Measurements from ENCODE around the gene FANK1.

FANK1 gene

DNA sequence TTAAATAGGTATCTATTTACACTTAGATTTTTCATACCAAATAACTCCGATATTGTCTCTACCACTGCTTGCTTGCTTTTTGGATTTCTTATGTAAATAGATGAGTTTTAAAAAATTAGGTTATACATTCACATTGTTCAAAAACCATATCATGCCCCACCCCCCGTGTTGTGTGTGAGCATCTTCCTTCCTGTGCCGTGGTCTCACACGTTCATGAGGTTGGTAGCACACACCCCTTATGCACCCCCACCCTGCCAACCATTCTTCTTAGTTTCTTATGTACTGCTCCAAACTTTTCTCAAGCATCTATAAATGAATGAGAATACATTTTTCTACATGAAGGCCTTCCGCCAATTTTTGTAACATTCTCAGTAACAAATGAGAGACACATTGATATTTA lies 115.6 kb downstream of the FANK1 start:
- ChIA-PET POLR2A (no interaction called here), CTCF (no interaction called here)
- no peak for DNase-seq (ENCODE audit: extremely low spot score)
- TF ChIP-seq, protein P1, sequence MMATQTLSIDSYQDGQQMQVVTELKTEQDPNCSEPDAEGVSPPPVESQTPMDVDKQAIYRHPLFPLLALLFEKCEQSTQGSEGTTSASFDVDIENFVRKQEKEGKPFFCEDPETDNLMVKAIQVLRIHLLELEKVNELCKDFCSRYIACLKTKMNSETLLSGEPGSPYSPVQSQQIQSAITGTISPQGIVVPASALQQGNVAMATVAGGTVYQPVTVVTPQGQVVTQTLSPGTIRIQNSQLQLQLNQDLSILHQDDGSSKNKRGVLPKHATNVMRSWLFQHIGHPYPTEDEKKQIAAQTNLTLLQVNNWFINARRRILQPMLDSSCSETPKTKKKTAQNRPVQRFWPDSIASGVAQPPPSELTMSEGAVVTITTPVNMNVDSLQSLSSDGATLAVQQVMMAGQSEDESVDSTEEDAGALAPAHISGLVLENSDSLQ (IDR thresholded peaks at IDR 0.05) = no peak
- TF ChIP-seq HDGF (IDR thresholded peaks at IDR 0.05; ENCODE audit: borderline replicate concordance) (no peak), ELF4 (IDR thresholded peaks at IDR 0.05) (no peak)

DNA sequence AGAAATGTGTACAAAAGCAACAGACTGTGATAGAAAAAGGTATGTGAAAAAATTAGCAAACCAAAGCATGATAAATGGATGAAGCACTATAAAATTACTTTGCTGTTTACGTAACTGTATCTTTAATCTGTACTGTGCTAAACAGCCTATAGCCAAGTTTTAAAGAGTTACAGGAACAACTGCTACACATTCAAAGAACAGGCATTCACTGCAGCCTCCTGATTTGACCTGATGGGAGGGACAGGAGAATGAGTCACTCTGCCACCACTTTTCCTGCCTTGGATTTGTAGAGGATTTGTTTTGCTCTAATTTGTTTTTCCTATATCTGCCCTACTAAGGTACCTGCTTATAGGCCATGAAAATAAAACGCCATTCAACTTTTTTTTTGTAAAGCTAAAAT lies 116.1 kb downstream of the FANK1 start:
- TF ChIP-seq ZNF384 (IDR thresholded peaks at IDR 0.05) (no peak), NFRKB (IDR thresholded peaks at IDR 0.05) (no peak), CTBP1 (IDR thresholded peaks at IDR 0.05; ENCODE audit: borderline replicate concordance) (no peak), FOXA1 (IDR thresholded peaks at IDR 0.05) (no peak), L3MBTL2 (conservative IDR thresholded peaks at IDR 0.05) (no peak), HDGF (IDR thresholded peaks at IDR 0.05; ENCODE audit: borderline replicate concordance) (no peak), BHLHE40 (IDR thresholded peaks at IDR 0.05; ENCODE audit: borderline replicate concordance) (no peak), LEF1 (IDR thresholded peaks at IDR 0.05; ENCODE audit: borderline replicate concordance) (no peak), TARDBP (IDR thresholded peaks at IDR 0.05) (no peak), SP1 (IDR thresholded peaks at IDR 0.05) (no peak), FOXM1 (IDR thresholded peaks at IDR 0.05; ENCODE audit: borderline replicate concordance) (no peak), ARNT (IDR thresholded peaks at IDR 0.05) (no peak), SUZ12 (IDR thresholded peaks at IDR 0.05) (no peak), ELF4 (IDR thresholded peaks at IDR 0.05) (no peak), FOXK2 (IDR thresholded peaks at IDR 0.05) (no peak)
- TF ChIP-seq, protein P1 (IDR thresholded peaks at IDR 0.05) = no peak
- no peak for DNase-seq (ENCODE audit: extremely low spot score)
- CTCF ChIA-PET = no interaction called here
- POLR2A ChIA-PET = no interaction called here

DNA sequence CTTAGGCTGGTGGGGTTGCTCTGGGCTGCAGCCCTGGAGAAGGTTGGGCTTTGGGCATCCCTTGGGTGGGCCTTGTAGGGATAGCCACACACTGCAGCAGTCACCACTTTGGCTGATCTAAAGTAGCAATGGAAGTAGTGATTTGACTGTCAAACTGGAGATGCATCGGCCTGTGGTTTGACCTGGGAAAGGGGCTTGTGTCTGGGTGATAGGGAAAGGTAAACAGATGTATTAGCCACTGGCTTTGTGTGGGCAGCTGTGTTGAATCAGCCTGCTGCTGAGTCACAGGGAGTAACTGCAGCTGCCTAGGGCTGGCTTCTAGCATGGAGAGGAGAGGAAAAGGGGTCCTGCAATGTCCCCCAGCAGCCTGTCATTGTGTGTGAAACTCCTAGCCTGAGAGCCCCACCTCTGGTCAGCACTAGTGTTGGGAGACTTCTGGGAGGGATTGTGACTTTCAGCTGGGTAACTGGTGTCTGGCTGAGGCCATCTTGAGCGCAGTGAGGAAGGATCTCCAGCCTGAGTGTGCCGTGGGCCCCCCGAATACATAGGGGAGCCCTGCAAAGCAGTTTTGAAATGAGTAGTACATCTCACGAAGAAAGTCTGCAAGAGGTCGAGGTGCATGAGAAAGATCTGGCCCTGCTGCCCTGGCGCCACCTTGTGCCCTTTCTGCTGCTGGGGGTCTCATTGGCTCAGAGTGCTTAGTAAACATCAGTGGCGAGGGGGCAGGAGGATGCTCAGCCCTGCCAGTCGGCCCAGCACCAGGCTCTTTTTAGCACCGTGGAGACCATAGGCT lies 117.3 kb downstream of the FANK1 start:
- no peak for DNase-seq (ENCODE audit: extremely low spot score)
- POLR2A ChIA-PET = no interaction called here
- TF ChIP-seq HDGF (IDR thresholded peaks at IDR 0.05; ENCODE audit: borderline replicate concordance) = no peak
- no peak for TF ChIP-seq FOXA1 (IDR thresholded peaks at IDR 0.05)
- TF ChIP-seq NFRKB (IDR thresholded peaks at IDR 0.05) = no peak
- TF ChIP-seq ELF4 (IDR thresholded peaks at IDR 0.05) = no peak
- CTCF ChIA-PET = no interaction called here

DNA sequence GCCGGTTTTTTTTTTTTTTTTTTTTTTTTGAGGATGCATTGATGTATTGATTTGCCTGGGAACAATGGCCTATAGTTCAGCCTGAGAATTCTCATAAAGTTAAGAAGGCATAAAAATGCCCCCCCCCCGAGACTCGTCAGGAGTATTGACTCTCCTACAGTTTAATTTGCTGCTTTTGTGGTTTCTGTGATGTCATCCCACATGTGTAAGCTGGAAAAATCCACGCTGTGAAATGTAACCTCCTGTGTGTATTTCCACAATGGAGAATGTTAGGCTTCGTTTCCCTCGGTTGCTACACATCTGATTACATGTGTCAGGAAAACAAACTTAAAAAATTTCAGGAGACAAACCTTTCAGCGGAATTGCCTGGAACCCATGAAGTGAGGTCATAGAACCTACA lies 117.9 kb downstream of the FANK1 start:
- ChIA-PET CTCF (interaction anchor here (0.7 kb wide), 1 partner anchor 89 kb away, joined by 3 read pairs; no protein-coding TSS in a partner anchor), POLR2A (no interaction called here)
- TF ChIP-seq SUZ12 (IDR thresholded peaks at IDR 0.05) (no peak), ELF4 (IDR thresholded peaks at IDR 0.05) (no peak), ZNF384 (IDR thresholded peaks at IDR 0.05) (no peak), TARDBP (IDR thresholded peaks at IDR 0.05) (no peak), LEF1 (IDR thresholded peaks at IDR 0.05; ENCODE audit: borderline replicate concordance) (no peak), CTBP1 (IDR thresholded peaks at IDR 0.05; ENCODE audit: borderline replicate concordance) (no peak), HDGF (IDR thresholded peaks at IDR 0.05; ENCODE audit: borderline replicate concordance) (no peak), FOXK2 (IDR thresholded peaks at IDR 0.05) (no peak), L3MBTL2 (conservative IDR thresholded peaks at IDR 0.05) (no peak), FOXM1 (IDR thresholded peaks at IDR 0.05; ENCODE audit: borderline replicate concordance) (no peak), FOXA1 (IDR thresholded peaks at IDR 0.05) (no peak), SP1 (IDR thresholded peaks at IDR 0.05) (no peak), BHLHE40 (IDR thresholded peaks at IDR 0.05; ENCODE audit: borderline replicate concordance) (no peak), ARNT (IDR thresholded peaks at IDR 0.05) (no peak), NFRKB (IDR thresholded peaks at IDR 0.05) (no peak)
- TF ChIP-seq, protein P1 (IDR thresholded peaks at IDR 0.05) = no peak
- DNase-seq (ENCODE audit: extremely low spot score) = no peak

DNA sequence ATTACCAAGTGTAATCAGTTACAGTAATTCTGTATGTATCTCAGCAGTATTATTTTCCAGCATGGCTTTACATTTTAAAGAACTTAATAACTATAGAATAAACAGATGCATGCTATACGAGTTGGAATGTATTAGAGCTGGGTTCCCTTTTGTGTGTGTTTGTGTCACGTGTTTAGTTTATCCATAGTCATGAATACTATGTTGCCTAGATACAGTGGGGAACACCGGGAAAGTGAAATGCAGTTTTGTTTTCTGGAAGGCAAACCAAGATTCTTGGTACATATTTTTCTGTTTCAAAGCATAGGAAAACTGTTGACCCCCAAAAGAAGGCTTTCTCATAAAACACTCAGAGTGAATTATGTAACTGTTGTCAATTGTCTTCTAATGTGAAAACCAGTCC lies 119.0 kb downstream of the FANK1 start:
- ChIA-PET CTCF (no interaction called here), POLR2A (no interaction called here)
- no peak for DNase-seq (ENCODE audit: extremely low spot score)
- TF ChIP-seq SUZ12 (IDR thresholded peaks at IDR 0.05) = no peak
- TF ChIP-seq FOXA1 (IDR thresholded peaks at IDR 0.05) = no peak
- no peak for TF ChIP-seq L3MBTL2 (conservative IDR thresholded peaks at IDR 0.05)
- no peak for TF ChIP-seq ARNT (IDR thresholded peaks at IDR 0.05)
- TF ChIP-seq, protein P1 (IDR thresholded peaks at IDR 0.05) = no peak
- TF ChIP-seq CTBP1 (IDR thresholded peaks at IDR 0.05; ENCODE audit: borderline replicate concordance) = no peak
- TF ChIP-seq SP1 (IDR thresholded peaks at IDR 0.05) = no peak
- no peak for TF ChIP-seq FOXM1 (IDR thresholded peaks at IDR 0.05; ENCODE audit: borderline replicate concordance)
- TF ChIP-seq ZNF384 (IDR thresholded peaks at IDR 0.05) = no peak

DNA sequence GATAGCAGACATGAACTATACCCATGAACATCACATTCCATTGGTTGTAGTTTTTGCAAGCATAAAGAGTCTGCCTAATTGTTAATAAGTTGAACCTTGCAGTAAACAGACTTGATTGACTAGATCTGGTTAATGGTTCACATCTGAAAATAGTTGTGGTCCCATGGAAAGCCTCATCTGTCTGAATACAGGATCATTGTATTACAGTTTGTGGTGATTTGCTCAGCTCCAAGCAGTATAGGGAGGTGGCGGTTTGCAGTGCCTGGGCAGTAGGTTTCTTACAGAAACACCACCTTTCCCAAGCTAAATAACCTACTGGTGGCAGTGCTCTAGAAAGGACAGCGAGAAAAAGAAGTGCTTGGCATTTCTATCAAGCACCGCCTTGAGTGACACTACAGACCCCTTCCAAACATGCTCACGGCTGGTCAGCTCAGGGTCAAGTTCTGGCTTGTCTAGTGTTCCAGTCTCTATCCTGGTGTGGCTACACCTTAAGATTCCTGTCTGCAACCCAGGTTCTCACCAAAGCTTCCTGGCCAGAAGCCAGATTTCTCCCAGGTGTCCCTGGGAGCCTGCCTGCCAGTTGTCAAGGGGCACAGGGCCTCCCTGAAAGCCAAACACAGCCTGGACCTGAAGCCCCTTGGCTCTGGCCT lies 119.9 kb downstream of the FANK1 start:
- POLR2A ChIA-PET = no interaction called here
- TF ChIP-seq CTBP1 (IDR thresholded peaks at IDR 0.05; ENCODE audit: borderline replicate concordance) = no peak
- TF ChIP-seq LEF1 (IDR thresholded peaks at IDR 0.05; ENCODE audit: borderline replicate concordance) = no peak
- TF ChIP-seq ELF4 (IDR thresholded peaks at IDR 0.05) = no peak
- TF ChIP-seq ARNT (IDR thresholded peaks at IDR 0.05) = no peak
- no peak for TF ChIP-seq FOXM1 (IDR thresholded peaks at IDR 0.05; ENCODE audit: borderline replicate concordance)
- TF ChIP-seq TARDBP (IDR thresholded peaks at IDR 0.05) = no peak
- TF ChIP-seq, protein P1 (IDR thresholded peaks at IDR 0.05) = no peak
- no peak for TF ChIP-seq FOXK2 (IDR thresholded peaks at IDR 0.05)
- no peak for TF ChIP-seq HDGF (IDR thresholded peaks at IDR 0.05; ENCODE audit: borderline replicate concordance)
- no peak for TF ChIP-seq FOXA1 (IDR thresholded peaks at IDR 0.05)
- DNase-seq (ENCODE audit: extremely low spot score) = no peak
- CTCF ChIA-PET = no interaction called here
